Stimulated activated CD4-positive, alpha-beta T cell treated with anti-CD3 and anti-CD28 coated beads, Interleukin-1b, Interleukin-23, amount 100 ng/mL, for 48 hours (primary cell): ENCODE measurements around the gene IL25.
"Not testable (repeated sequence)": the region's sequence is repeated elsewhere in the genome, so short reads cannot be mapped to it uniquely, and the experiment has no call there.

Source experiments
- DNase-seq: peaks from one replicate; pipeline ENCODE4 v3.0.0-alpha.2; 2020

IL25 gene

DNA sequence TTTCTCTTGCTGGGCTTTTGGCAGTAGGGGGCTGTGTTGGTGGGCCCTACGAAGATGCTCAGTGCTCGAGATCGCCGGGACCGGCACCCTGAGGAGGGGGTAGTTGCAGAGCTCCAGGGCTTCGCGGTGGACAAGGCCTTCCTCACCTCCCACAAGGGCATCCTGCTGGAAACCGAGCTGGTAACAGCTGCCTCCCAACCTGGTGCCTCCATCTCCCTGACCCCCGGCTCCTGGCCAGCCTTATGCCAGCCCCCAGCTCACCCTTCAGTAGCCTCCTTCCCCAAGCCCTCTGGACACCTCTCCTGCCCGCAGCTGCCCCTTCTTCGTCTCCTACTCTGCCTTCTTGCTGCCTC lies 4.6 kb downstream of the IL25 start:
- no peak for DNase-seq

DNA sequence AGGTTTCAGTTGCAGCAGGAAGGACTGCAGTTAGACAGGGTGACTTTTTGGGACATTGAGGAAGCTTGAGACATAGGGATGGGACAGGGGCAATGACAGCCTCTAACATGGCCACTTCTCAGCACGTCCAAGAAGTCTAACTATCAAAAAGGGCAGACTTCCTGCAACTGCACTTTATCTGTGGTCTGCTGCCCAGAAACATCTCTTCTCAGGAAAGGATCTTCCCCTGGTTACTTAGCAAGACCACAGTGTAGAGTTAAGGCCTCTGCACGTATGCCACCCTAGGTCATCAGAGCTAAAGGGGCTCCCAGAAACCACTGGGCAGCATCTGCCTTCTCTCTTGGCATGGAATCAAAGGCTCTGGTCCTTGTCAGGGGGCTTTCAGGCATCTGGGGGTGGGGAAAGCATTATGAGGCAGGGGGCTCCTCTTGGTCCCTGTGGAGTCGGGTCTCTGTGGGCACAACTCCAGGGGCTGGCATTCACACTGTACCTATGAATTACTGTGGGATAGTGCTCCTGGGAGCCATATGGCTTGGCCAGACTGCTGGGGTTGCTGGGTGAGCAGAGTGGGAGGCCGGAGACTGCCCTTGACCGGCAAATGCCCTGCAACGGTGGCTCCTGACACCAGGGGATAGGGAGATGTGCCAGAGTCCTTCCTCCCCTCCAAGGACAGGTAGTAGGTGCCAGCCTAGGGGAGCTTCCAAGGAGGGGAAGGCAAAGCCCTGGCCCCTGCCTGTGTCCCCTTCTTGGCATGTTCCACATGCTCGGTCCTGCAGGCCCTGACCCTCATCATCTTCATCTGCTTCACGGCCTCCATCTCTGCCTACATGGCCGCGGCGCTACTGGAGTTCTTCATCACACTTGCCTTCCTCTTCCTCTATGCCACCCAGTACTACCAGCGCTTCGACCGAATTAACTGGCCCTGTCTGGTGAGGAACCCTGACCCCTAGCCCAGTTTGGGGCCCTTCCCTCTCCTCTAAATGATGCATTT lies 5.3 kb downstream of the IL25 start:
- no peak for DNase-seq

DNA sequence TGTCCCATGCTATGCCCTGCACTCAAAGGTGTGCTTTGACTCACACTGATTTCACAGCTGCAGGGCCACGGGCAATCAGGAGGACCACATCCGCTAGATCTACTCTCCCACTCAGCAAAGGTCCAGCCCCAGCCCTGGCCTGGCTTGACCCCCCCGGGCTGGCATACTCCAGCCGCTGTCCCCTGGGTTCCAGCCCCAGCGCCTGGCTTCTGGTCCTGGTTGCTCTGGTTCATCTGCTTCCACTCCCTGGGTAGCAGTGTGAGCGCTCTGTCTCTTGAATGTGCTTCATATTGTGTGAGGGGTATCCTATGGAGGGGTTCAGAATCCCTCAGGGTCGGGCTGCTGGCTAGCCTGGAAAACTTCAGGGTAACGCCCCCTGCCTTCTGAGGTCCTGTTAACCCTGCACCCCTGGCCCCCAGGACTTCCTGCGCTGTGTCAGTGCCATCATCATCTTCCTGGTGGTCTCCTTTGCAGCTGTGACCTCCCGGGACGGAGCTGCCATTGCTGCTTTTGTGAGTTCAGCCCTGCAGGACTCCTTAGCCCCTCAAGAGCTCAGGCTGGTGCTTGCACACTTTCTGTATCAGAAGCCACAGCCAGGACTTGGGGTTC lies 6.1 kb downstream of the IL25 start:
- DNase-seq, result no peak

DNA sequence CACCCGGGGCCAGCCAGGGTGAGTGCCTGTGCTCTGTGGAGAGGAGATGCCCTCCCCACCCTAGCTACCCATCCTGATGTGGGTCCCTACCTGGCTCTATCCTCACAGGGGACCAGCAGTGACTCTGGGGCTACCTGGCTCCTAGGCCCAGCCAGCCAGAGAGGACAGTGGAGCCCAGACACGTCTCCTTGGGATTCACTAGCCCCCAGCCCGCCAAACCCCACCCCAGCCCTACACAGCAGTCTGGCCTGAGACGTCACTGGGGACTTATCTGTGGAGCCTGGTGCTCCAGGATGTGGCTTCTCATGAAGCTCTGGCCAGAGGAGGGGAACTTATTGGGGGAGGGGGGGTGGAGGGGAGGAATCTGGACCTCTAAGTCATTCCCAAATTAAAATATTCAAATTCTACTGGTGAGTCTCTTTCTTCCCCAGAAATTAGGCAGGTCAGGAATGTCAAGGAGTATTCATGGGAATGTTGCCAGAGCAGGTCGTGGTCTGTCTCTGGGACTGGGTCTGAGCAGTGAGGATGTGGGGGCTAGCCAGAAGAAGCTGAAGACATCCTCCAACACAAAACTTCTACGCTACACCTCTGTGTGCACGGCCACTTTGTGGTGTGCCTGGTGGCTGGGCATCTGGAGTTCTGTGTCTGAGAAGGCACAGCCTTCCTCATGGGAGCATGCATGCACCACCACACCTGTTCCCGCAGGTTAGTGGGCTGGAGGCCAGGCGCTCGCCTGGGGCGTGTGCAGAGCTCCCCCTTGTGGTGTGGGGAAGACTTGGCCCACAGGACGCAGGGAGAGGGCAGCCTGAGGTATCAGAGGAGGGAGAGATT lies 7.0 kb downstream of the IL25 start:
- peak; percentile 55 for DNase-seq

GRCh38 chr14:23380197-23380914 lies 7.7 kb downstream of the IL25 start:
- DNase-seq, result no peak

DNA sequence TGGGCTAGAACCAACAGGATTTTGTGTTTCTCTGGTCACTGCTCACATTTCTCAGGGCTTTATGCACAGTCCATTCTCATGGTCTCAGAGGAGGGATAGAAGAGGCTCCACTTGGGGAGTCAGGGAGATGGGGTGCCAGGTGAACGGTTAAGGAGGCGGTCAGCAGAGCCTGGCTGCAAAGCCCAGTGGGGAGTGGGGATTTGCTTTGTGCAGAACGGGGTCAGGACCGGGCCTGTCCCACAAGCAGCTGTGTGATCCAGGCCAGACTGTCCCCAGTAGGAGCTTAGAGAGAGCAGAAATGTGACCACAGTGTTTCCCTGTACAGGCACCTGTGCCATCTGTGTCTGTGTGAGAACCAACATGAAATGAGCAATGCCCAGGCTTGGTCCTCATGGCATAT lies 8.4 kb downstream of the IL25 start:
- no peak for DNase-seq

DNA sequence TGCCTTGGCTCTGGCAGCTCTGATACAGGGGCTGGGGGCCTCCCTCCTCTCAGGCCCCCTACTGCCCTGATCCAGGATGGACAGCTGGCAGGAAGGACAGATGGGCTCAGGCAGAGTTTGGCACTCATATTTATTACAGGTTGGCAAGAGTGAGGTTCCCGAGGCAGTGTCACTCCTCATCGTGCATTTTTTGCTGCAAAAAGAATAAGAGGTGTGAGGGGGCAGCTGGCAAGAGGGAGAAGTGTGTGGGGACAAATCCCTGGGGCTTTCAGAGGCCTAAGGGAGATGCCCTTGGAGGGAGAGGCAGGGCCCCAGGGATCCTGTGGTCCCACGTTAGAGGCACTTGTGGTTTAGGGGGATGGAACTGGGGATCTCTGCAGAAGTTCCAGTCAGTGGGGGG lies 9.3 kb downstream of the IL25 start:
- DNase-seq, result no peak

DNA sequence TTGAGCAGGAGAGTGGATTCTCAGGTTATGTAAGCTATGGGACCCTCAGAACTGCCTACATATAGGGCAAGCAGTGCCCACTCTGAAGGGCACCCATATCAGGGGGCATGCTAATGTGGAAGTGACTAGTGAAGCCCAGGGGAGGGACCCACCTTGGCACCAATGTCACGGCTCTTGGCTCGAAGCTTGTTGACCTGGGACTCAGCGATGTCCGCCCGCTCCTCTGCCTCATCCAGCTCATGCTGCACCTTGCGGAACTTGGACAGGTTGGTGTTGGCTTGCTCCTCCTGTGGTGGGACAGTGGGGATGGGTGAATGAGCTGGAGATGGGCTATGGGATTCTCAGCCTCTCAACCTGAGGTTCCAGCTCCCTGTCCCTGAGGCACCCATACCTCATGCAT lies 9.7 kb downstream of the IL25 start:
- no peak for DNase-seq

DNA sequence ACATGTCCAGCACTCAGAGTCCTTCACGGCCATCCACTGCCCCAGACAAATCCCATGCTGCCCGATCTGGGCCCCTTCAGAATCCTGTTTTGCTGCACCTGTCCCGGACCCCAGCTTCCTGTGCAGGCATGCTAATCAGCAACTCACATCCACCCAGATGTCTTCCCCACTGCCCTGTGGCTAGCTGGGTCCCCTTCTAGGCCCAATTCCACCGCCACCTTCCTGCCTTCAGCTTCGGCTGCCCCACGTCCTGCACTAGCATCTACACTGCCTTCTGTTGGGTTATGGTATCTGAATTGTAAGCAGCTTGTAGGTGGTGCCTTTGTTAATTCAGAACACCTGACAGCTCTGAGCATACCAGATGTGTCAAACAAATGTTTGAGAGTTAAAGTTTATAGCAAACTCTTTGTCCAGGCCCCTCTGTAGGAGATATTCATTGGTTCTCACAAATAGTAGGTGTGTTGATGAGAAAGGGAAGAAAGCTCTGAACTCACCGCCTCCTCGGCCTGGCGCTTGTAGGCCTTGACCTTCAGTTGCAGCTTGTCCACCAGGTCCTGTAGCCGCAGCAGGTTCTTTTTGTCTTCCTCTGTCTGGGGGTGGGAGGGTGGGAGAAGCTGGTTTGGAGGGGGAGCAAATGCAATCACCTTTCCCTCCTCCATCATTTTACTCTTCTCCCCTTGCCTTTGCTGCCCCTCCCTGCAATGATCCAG lies 10.3 kb downstream of the IL25 start:
- no peak for DNase-seq

GRCh38 chr14:23384364-23385080 lies 11.9 kb downstream of the IL25 start:
- DNase-seq, result no peak

GRCh38 chr14:23385244-23385641 lies 12.6 kb downstream of the IL25 start:
- DNase-seq, result no peak

DNA sequence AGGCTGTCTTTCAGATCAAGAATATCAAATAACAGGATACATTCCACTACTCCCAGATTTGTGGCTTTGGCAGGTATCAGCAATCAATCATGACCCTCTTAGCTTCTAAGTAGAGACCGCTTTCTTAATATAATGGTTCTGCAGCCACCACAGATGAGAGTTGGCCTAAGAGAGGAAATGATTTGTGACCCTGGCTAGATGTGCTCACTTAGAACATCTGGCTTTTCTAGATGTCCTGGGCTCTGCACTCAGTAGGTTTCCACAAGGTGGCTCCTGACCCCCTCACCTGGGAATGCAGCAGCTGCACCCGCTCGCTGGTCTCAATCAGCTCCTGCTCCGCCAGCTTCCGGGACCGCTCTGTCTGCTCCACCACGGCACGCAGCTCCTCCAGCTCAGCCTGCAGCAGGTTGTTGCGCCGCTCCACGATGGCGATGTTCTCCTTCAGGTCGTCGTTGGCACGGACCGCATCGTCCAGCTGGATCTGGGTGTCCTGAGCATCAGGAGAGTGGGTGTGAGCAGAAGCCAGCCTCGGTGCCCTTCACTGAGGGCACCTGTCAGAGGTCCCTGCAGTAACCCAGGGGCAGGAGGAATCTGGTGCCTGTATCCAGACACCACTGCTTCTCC lies 13.1 kb downstream of the IL25 start:
- no peak for DNase-seq

DNA sequence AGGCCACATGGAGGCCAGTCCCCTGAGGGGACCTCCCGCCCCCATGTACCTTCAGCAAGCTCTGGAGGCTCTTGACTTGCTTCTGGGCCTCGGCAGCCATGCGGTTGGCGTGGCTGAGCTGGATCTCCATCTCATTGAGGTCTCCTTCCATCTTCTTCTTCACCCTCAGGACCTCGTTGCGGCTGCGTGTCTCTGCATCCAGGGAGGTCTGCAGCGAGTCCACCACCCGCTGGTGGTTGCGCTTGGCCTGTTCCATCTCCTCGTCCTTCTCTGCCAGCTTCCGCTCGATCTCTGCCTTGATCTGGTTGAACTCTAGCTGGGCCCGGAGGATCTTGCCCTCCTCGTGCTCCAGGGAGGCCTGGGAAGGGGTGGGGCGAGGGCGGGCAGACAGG lies 13.7 kb downstream of the IL25 start:
- DNase-seq, result not testable (repeated sequence)

DNA sequence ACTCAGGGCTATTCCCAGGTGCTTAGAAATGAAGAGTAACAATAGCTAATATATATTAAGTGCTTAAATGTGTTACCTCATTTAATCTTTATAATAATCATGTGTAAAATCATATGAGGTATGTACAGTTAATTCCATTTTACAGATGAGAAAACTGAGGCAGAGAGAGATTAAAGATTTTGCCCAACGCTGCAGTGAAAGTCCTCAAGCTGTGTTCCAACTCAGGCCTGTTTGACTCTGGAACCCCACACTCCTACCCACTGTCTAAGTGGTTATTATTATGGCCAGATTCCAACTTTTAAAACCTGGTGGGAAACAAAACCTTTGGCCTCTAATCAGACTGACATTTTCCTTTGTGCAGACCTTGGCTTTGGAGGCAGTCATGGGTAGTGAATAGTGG lies 14.4 kb downstream of the IL25 start:
- DNase-seq, result no peak

GRCh38 chr14:23387916-23388882 lies 15.6 kb downstream of the IL25 start:
- no peak for DNase-seq

DNA sequence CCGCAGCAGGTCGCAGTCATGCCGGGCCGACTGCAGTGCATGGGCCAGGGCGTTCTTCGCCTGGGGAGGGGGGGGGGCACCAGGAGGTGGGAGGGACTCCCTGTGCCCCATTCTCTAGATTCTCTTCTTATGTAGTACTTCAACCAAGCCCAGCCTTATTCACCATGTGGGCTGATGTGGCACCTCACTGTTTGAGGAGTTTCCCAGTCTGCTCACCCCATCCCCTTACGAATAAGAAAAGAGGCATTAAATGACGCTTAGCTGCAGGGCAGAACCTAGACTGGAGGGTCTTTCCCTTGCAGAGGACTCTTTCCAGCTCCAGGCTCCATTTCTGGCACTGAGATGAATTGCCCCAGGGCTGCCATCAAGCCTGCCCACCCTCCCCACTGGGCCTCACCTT lies 16.4 kb downstream of the IL25 start:
- no peak for DNase-seq

DNA sequence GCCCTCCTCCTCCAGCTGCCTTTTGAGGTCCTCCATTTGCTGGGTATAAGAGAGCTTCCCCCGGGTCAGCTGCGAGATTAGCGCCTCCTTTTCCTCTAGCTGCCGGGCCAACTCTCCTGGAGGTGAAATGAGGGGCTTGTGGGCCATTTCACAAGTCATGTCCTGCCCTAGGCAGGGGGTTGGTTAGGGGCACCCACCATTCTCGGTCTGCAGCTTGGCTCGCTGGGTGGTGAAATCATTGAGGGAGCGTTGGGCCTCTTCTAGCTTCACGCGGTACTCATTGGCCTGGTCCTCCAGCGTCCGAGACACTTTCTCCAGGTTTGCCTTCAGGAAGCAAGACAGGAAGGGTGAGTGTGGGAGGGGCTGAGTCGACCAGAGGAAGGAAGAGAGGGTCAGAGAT lies 16.8 kb downstream of the IL25 start:
- DNase-seq, result no peak

DNA sequence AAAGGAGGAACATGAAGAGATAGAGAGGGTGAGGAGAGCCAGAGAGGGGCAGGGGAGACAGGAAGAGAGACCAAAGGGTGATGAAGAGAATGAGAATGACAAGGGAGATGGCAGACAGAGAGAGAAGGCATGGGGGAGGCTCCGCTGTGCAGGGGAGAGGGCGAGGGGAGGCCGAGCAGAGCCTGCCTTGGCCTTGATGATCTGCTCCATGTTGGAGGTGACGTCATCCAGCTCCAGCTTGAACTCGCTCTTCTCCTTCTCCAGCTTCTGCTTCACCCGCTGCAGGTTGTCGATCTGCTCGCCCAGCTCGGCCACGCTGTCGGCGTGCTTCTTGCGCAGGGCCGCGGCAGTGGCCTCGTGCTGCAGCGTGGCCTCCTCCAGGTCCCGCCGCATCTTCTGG lies 17.3 kb downstream of the IL25 start:
- DNase-seq, result not testable (repeated sequence)

GRCh38 chr14:23392613-23393012 lies 20.0 kb downstream of the IL25 start:
- no peak for DNase-seq

- DNase-seq, result no peak
Observed at GRCh38 chr14:23396126-23396525, 23.5 kb downstream of the IL25 start.
